K562 (cell line): ENCODE data around the gene MILR1. TPM values are rescaled to one million over a fixed set of nuclear protein-coding genes. Genes with fewer than 3 reads are reported as not detected.
A peak's percentile ranks its signal among the peaks of the same experiment; 100 is the strongest.

Source experiments
- AFF4 ChIP-seq: sonication (generic); formaldehyde crosslinking; IDR thresholded peaks from 2 replicates; pipeline ENCODE4 v1.8.0; 2023; ENCODE audit warnings: mild to moderate bottlenecking, missing genetic modification reagents
- ATF3 ChIP-seq, 2 experiments: fragments of 450-650 bp in 1 of 2; sonication (generic) in 1 of 2; formaldehyde crosslinking in 1 of 2; IDR thresholded peaks in 1 of 2; conservative IDR thresholded peaks in 1 of 2; 2 replicates each; pipeline versions ENCODE4 v1.6.1 to v1.8.1; 2016 to 2023; ENCODE audit warnings: mild to moderate bottlenecking in 2 of 2, moderate library complexity in 2 of 2, inconsistent platforms in 1 of 2, missing genetic modification reagents in 1 of 2
- BRD4 ChIP-seq: fragments of 200-600 bp; sonication (generic); IDR thresholded peaks from 2 replicates; pipeline ENCODE4 v1.6.1; 2017; ENCODE audit warnings: inconsistent platforms
- CCNT2 ChIP-seq: IDR thresholded peaks from 2 replicates; pipeline ENCODE4 v1.6.1; 2011; ENCODE audit warnings: borderline replicate concordance, low read depth, mild to moderate bottlenecking, moderate library complexity, mixed read lengths, low read length; ENCODE audit not compliant: insufficient read length; ENCODE audit errors: extremely low read depth
- ETV6 ChIP-seq, 3 experiments: fragments of 150-350 bp in 1 of 3; sonication (generic) in 1 of 3; formaldehyde crosslinking in 1 of 3; IDR thresholded peaks; 2 replicates each; pipeline versions ENCODE4 v1.6.1 to v1.8.0; 2014 to 2022; ENCODE audit warnings: borderline replicate concordance in 2 of 3, low read depth in 2 of 3, antibody characterized with exemption in 1 of 3, low read length in 1 of 3, mild to moderate bottlenecking in 1 of 3, missing genetic modification reagents in 1 of 3
- HDAC2 ChIP-seq: fragments of 450-650 bp; IDR thresholded peaks from 2 replicates; pipeline ENCODE4 v1.6.1; 2016; ENCODE audit warnings: mild to moderate bottlenecking
- KDM5B ChIP-seq: fragments of 200-600 bp; sonication (generic); IDR thresholded peaks from 2 replicates; pipeline ENCODE4 v1.6.1; 2012; ENCODE audit warnings: low read depth, mild to moderate bottlenecking, moderate library complexity, low read length, control low read depth, inconsistent platforms; ENCODE audit not compliant: insufficient replicate concordance
- MAFK ChIP-seq: IDR thresholded peaks from 2 replicates; pipeline ENCODE4 v1.6.1; 2011; ENCODE audit warnings: low read length, improper control_type of control experiment
- NEUROD1 ChIP-seq: fragments of 150-350 bp; IDR thresholded peaks from 2 replicates; pipeline ENCODE4 v1.6.1; 2014; ENCODE audit warnings: borderline replicate concordance, low read length, low read depth; ENCODE audit not compliant: partially characterized antibody
- PHF8 ChIP-seq: fragments of 200-600 bp; sonication (generic); IDR thresholded peaks from 2 replicates; pipeline ENCODE4 v1.6.1; 2012; ENCODE audit warnings: mixed run types, mild to moderate bottlenecking, inconsistent platforms, low read length, moderate library complexity, borderline replicate concordance
- POLR2H ChIP-seq: IDR thresholded peaks from 2 replicates; pipeline ENCODE4 v1.6.1; 2016; ENCODE audit warnings: missing genetic modification characterization, low read depth, mild to moderate bottlenecking, control low read depth, missing compliant biosample characterization, moderate library complexity
- SOX6 ChIP-seq: fragments of 450-650 bp; IDR thresholded peaks from 2 replicates; pipeline ENCODE4 v1.6.1; 2014; ENCODE audit warnings: mild to moderate bottlenecking
- SREBF1 ChIP-seq: fragments of 150-350 bp; IDR thresholded peaks from 2 replicates; pipeline ENCODE4 v1.6.1; 2014; ENCODE audit warnings: antibody characterized with exemption, low read depth, low read length, borderline replicate concordance
- VEZF1 ChIP-seq: fragments of 200-800 bp; sonication (Bioruptor generic); IDR thresholded peaks from 2 replicates; pipeline ENCODE4 v1.6.1; 2017; ENCODE audit warnings: missing genetic modification characterization, missing compliant biosample characterization
- ZFX ChIP-seq: sonication (generic); formaldehyde crosslinking; IDR thresholded peaks from 2 replicates; pipeline ENCODE4 v1.8.0; 2022; ENCODE audit warnings: mild to moderate bottlenecking, missing genetic modification reagents, moderate library complexity
- polyA plus RNA-seq, 8 experiments: library from polyadenylated mRNA; depleted of rRNA in 4 of 8; stranded (reverse) in 5 of 8; unstranded in 3 of 8; fragments of >200 nt; fragmentation: Nextera tagmentation in 2 of 8; fragmentation: Illumina TruSeq in 1 of 8; extraction: Ambion mirVana in 2 of 8; extraction: Trizol in 1 of 8; gene quantifications; 2 replicates each; pipeline versions ENCODE4 v1.2.1 to v1.2.3, GENCODE V29; 2011 to 2014; ENCODE audit warnings: inconsistent platforms in 1 of 8, missing spikeins in 1 of 8
- total RNA-seq, 7 experiments: library from RNA; depleted of rRNA in 6 of 7; stranded (reverse); fragments of >200 nt in 6 of 7; fragmentation: Illumina TruSeq in 2 of 7; extraction: Trizol in 2 of 7; gene quantifications; 2 replicates each; pipeline versions ENCODE4 v1.2.1 to v1.2.3, GENCODE V29; 2011 to 2021; ENCODE audit warnings: low replicate concordance in 1 of 7
- TF ChIP-seq, protein P1 (sequence below): fragments of 250-450 bp; sonication (Bioruptor Pico); IDR thresholded peaks from 2 replicates; pipeline ENCODE4 v1.4.0; 2020; ENCODE audit warnings: mild to moderate bottlenecking

MILR1 gene
- total and polyA plus RNA-seq, 9 of the 15 experiments (the other 6 are each of a cell fraction or from before 2014, with no cell fraction given): 3.8 to 14.1 (median 7.1) TPM

DNA sequence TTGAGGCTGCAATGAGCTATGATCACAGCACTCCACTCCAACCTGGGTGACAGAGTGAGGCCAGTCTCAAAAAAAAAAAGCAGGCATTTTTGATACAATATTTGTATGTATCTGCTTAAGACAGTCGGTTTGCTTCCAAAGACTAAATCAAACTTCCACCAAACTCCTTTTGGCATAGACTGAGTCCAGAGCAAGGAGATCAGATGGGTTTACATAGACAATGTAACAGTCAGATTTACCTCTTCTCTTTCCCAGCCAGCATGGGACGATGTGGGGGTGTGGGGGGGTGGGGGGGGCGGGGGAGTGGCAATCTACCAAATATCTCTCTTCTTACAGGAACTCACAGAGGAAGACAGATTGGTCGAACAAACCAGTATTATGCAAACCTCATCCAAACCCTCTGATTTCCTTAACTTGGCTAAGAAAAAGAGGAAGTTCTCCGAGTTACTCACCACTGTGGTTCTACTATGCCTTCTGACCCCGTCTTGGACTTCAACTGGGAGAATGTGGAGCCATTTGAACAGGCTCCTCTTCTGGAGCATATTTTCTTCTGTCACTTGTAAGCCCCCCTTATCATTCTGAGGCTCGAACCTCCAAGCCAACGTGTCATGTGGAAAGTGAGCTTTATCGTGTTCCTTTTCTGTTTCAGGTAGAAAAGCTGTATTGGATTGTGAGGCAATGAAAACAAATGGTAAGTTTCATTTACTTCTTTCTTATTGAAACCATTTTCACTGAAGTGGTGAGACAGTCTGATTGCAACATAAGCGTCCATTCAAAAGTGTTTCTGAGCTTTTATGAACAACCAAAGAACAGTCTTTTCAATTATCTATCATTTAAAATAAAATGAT is at the start of gene MILR1 (continued):
- no peak; the same call in 1 of the 2 replicates for TF ChIP-seq AFF4 (CRISPR knock-in tag)
- peak; percentile 39; the same call in 1 of the 2 replicates for TF ChIP-seq PHF8
- TF ChIP-seq MAFK: 0 out of 2 replicates have a peak, but pooled peaks have one; percentile 28
- TF ChIP-seq ATF3 (IDR thresholded peaks at IDR 0.05): peak; percentile 83
- TF ChIP-seq ATF3 (CRISPR knock-in tag; conservative IDR thresholded peaks at IDR 0.05): no peak
- TF ChIP-seq VEZF1 (CRISPR knock-in tag): peak; percentile 96
- peak; percentile 32 for TF ChIP-seq NEUROD1
- peak; percentile 37 for TF ChIP-seq CCNT2
- TF ChIP-seq KDM5B: peak; percentile 62
- peak; percentile 92 for TF ChIP-seq POLR2H (tag)
- no peak for TF ChIP-seq SREBF1
- peak in 1 of 2 experiments; percentile 31; a peak in 1 of 4 replicates for TF ChIP-seq ETV6 (IDR thresholded peaks at IDR 0.05; ENCODE audit: borderline replicate concordance in 1 of 2, low read depth in 2 of 2, low read length in 1 of 2)
- TF ChIP-seq ETV6 (CRISPR knock-in tag; IDR thresholded peaks at IDR 0.05; ENCODE audit: borderline replicate concordance): no peak
- TF ChIP-seq BRD4: 0 out of 2 replicates have a peak, but pooled peaks have one; percentile 27
- 0 out of 2 replicates have a peak, but pooled peaks have one; percentile 53 for TF ChIP-seq HDAC2
- 0 out of 2 replicates have a peak, but pooled peaks have one; percentile 16 for TF ChIP-seq ZFX (CRISPR knock-in tag)
- TF ChIP-seq, protein P1, sequence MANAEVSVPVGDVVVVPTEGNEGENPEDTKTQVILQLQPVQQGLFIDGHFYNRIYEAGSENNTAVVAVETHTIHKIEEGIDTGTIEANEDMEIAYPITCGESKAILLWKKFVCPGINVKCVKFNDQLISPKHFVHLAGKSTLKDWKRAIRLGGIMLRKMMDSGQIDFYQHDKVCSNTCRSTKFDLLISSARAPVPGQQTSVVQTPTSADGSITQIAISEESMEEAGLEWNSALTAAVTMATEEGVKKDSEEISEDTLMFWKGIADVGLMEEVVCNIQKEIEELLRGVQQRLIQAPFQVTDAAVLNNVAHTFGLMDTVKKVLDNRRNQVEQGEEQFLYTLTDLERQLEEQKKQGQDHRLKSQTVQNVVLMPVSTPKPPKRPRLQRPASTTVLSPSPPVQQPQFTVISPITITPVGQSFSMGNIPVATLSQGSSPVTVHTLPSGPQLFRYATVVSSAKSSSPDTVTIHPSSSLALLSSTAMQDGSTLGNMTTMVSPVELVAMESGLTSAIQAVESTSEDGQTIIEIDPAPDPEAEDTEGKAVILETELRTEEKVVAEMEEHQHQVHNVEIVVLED (CRISPR knock-in tag): 0 out of 2 replicates have a peak, but pooled peaks have one; percentile 21
- no peak for TF ChIP-seq SOX6
